H1 (cell line): ENCODE measurements around the gene KCNH6. TPM values are rescaled to one million over a fixed set of nuclear protein-coding genes. Genes with fewer than 3 reads are reported as not detected.

Source experiments
- CTCF ChIA-PET: fragments of 300-600 bp; sonication (Branson Sonifier 250); formaldehyde crosslinking; loops from one replicate; lab custom pipeline; 2021; ENCODE audit not compliant: partially characterized antibody; lab: Charles Lee
- POLR2A ChIA-PET: fragments of 300-600 bp; sonication (Branson Sonifier 250); formaldehyde crosslinking; loops from one replicate; lab custom pipeline; 2021; ENCODE audit warnings: inconsistent platforms; ENCODE audit not compliant: partially characterized antibody; lab: Charles Lee
- DNase-seq, 2 experiments: peaks; one replicate each; pipeline versions ENCODE4 v3.0.0 to v3.0.0-alpha.2; 2010 to 2022; ENCODE audit warnings: low spot score in 2 of 2, low read depth in 1 of 2, mixed read lengths in 1 of 2
- FAIRE-seq: peaks from 2 replicates; lab custom pipeline; 2011; peaks lifted over from hg19 to GRCh38; lab: Jason Lieb, UNC
- H2AFZ ChIP-seq: 2 replicates; pipeline ENCODE4 v1.8.1; 2012; ENCODE audit warnings: low read length, inconsistent platforms
- H2AK5ac ChIP-seq: 2 replicates; pipeline ENCODE4 v1.6.1; 2013; ENCODE audit warnings: low read depth, low read length
- H2BK120ac ChIP-seq: replicated peaks from 2 replicates; pipeline ENCODE3; 2013; ENCODE audit warnings: low read depth, low read length, inconsistent platforms
- H2BK12ac ChIP-seq: 2 replicates; pipeline ENCODE4 v1.6.1; 2013; ENCODE audit warnings: low read depth, low read length
- H2BK15ac ChIP-seq: 2 replicates; pipeline ENCODE4 v1.6.1; 2013; ENCODE audit warnings: low read length
- H2BK20ac ChIP-seq: 2 replicates; pipeline ENCODE4 v1.6.1; 2013; ENCODE audit warnings: low read length
- H2BK5ac ChIP-seq: 2 replicates; pipeline ENCODE4 v1.6.1; 2013; ENCODE audit warnings: low read depth, low read length
- H3K14ac ChIP-seq: 2 replicates; pipeline ENCODE4 v1.6.1; 2013; ENCODE audit warnings: inconsistent platforms; ENCODE audit not compliant: insufficient read length
- H3K18ac ChIP-seq: 2 replicates; pipeline ENCODE4 v1.6.1; 2013; ENCODE audit warnings: low read length; ENCODE audit errors: extremely low read depth
- H3K23ac ChIP-seq: 2 replicates; pipeline ENCODE4 v1.6.1; 2013; ENCODE audit warnings: inconsistent platforms; ENCODE audit not compliant: insufficient read length
- H3K23me2 ChIP-seq: 2 replicates; pipeline ENCODE4 v1.6.1; 2013; ENCODE audit warnings: low read depth, low read length
- H3K27ac ChIP-seq: 2 replicates; pipeline ENCODE4 v1.6.1; 2011; ENCODE audit warnings: low read depth, low read length, inconsistent platforms
- H3K27me3 ChIP-seq, 4 experiments: replicated peaks in 1 of 4; 1 replicate in 1 of 4; 2 replicates in 3 of 4; pipeline versions ENCODE4 v1.6.1 to v1.8.1; 2011 to 2013; ENCODE audit warnings: low read length in 3 of 4, mild to moderate bottlenecking in 3 of 4, inconsistent platforms in 2 of 4, mixed read lengths in 2 of 4, moderate library complexity in 1 of 4; ENCODE audit not compliant: control insufficient read depth in 3 of 4, insufficient read depth in 3 of 4; ENCODE audit errors: extremely low read depth in 1 of 4
- H3K36me3 ChIP-seq, 4 experiments: 2 replicates each; pipeline versions ENCODE4 v1.6.1 to v1.8.1; 2011 to 2013; ENCODE audit warnings: mild to moderate bottlenecking in 4 of 4, low read length in 3 of 4, moderate library complexity in 2 of 4, control low read depth in 1 of 4, inconsistent platforms in 1 of 4; ENCODE audit not compliant: insufficient read depth in 4 of 4, control insufficient read depth in 2 of 4
- H3K4ac ChIP-seq: replicated peaks from 2 replicates; pipeline ENCODE3; 2013; ENCODE audit warnings: low read length, low read depth, mixed read lengths, inconsistent platforms; ENCODE audit not compliant: insufficient read length
- H3K4me1 ChIP-seq, 4 experiments: replicated peaks in 1 of 4; 1 replicate in 1 of 4; 2 replicates in 3 of 4; pipeline versions ENCODE4 v1.6.1 to v1.8.1; 2011 to 2013; ENCODE audit warnings: low read length in 3 of 4, inconsistent platforms in 2 of 4, mixed read lengths in 1 of 4; ENCODE audit not compliant: insufficient read depth in 4 of 4, control insufficient read depth in 3 of 4
- H3K4me2 ChIP-seq, 2 experiments: 2 replicates each; pipeline versions ENCODE4 v1.6.1 to v1.8.1; 2011 to 2013; ENCODE audit warnings: low read depth in 2 of 2, low read length in 2 of 2, control low read depth in 1 of 2, inconsistent platforms in 1 of 2, mild to moderate bottlenecking in 1 of 2; ENCODE audit not compliant: insufficient read depth in 1 of 2
- H3K4me3 ChIP-seq, 4 experiments: fragments of 200-600, 300-600 bp in 1 of 4; sonication (generic), shearing (Covaris generic), sonication (Bioruptor Twin) in 1 of 4; 2 replicates each; pipeline versions ENCODE4 v1.5.1 to v1.8.1; 2011 to 2016; ENCODE audit warnings: low read length in 4 of 4, low read depth in 3 of 4, control low read depth in 2 of 4, inconsistent platforms in 2 of 4, mild to moderate bottlenecking in 2 of 4, mixed read lengths in 1 of 4, moderate library complexity in 1 of 4; ENCODE audit not compliant: insufficient read depth in 2 of 4; ENCODE audit errors: extremely low read depth in 1 of 4
- H3K56ac ChIP-seq: replicated peaks from 2 replicates; pipeline ENCODE3; 2013; ENCODE audit warnings: low read depth, mild to moderate bottlenecking, mixed read lengths, low read length, inconsistent platforms; ENCODE audit not compliant: insufficient read length
- H3K79me1 ChIP-seq: 2 replicates; pipeline ENCODE4 v1.6.1; 2013; ENCODE audit warnings: low read depth, low read length, control low read depth
- H3K79me2 ChIP-seq, 2 experiments: 2 replicates each; pipeline versions ENCODE4 v1.6.1 to v1.8.1; 2012 to 2013; ENCODE audit warnings: low read length in 2 of 2, mild to moderate bottlenecking in 2 of 2, inconsistent platforms in 1 of 2; ENCODE audit not compliant: insufficient read depth in 2 of 2, control insufficient read depth in 1 of 2
- H3K9ac ChIP-seq, 4 experiments: replicated peaks in 1 of 4; 1 replicate in 1 of 4; 2 replicates in 3 of 4; pipeline versions ENCODE4 v1.6.1 to v1.8.1; 2011 to 2013; ENCODE audit warnings: low read depth in 3 of 4, low read length in 3 of 4, control low read depth in 2 of 4, mild to moderate bottlenecking in 2 of 4, moderate library complexity in 2 of 4, inconsistent platforms in 1 of 4; ENCODE audit errors: extremely low read depth in 1 of 4
- H3K9me3 ChIP-seq, 2 experiments: 2 replicates each; pipeline versions ENCODE4 v1.6.1 to v1.8.1; 2012 to 2013; ENCODE audit warnings: mild to moderate bottlenecking in 2 of 2, moderate library complexity in 2 of 2, control low read depth in 1 of 2, inconsistent platforms in 1 of 2, low read depth in 1 of 2, low read length in 1 of 2, mixed read lengths in 1 of 2; ENCODE audit not compliant: insufficient read depth in 2 of 2
- H4K20me1 ChIP-seq, 2 experiments: replicated peaks in 1 of 2; 2 replicates each; pipeline versions ENCODE3 to v1.8.1; 2011 to 2013; ENCODE audit warnings: inconsistent platforms in 2 of 2, low read length in 2 of 2, mild to moderate bottlenecking in 1 of 2; ENCODE audit not compliant: insufficient read depth in 2 of 2, control insufficient read depth in 1 of 2
- H4K5ac ChIP-seq: 2 replicates; pipeline ENCODE4 v1.6.1; 2013; ENCODE audit warnings: low read length, low read depth, mixed read lengths, inconsistent platforms; ENCODE audit not compliant: insufficient read length
- H4K8ac ChIP-seq: 2 replicates; pipeline ENCODE4 v1.8.0; 2013; ENCODE audit warnings: mild to moderate bottlenecking, moderate library complexity, low read length, inconsistent platforms; ENCODE audit not compliant: insufficient read depth; ENCODE audit errors: extremely low read depth
- H4K91ac ChIP-seq: replicated peaks from 2 replicates; pipeline ENCODE3; 2013; ENCODE audit warnings: low read length, mixed read lengths, inconsistent platforms; ENCODE audit not compliant: insufficient read length
- ASH2L ChIP-seq: fragments of 200-600, 300-600 bp; sonication (generic); IDR thresholded peaks from one replicate; pipeline ENCODE4 v1.7.1; 2017; ENCODE audit warnings: low read length
- CREB1 ChIP-seq: IDR thresholded peaks from 2 replicates; pipeline ENCODE4 v1.6.1; 2012; ENCODE audit warnings: inconsistent platforms
- E2F6 ChIP-seq: IDR thresholded peaks from 2 replicates; pipeline ENCODE4 v1.6.1; 2012; ENCODE audit warnings: inconsistent platforms
- KDM4A ChIP-seq: IDR thresholded peaks from one replicate; pipeline ENCODE4 v1.7.1; 2012; ENCODE audit warnings: low read depth, mild to moderate bottlenecking, moderate library complexity, low read length, inconsistent platforms; ENCODE audit not compliant: severe bottlenecking
- MAX ChIP-seq: IDR thresholded peaks from 2 replicates; pipeline ENCODE4 v1.6.1; 2012; ENCODE audit warnings: inconsistent platforms
- SIN3A ChIP-seq, 2 experiments: IDR thresholded peaks in 1 of 2; conservative IDR thresholded peaks in 1 of 2; 2 replicates each; pipeline ENCODE4 v1.6.1; 2011 to 2012; ENCODE audit warnings: low read length in 2 of 2, improper control_type of control experiment in 1 of 2, low read depth in 1 of 2, mild to moderate bottlenecking in 1 of 2
- TAF1 ChIP-seq: IDR thresholded peaks from 2 replicates; pipeline ENCODE4 v1.6.1; 2011; ENCODE audit warnings: mild to moderate bottlenecking, low read depth, low read length
- TAF7 ChIP-seq: optimal IDR thresholded peaks from 2 replicates; pipeline ENCODE3; 2011; ENCODE audit warnings: low read depth, mild to moderate bottlenecking, inconsistent platforms, low read length, moderate library complexity, borderline replicate concordance
- TBP ChIP-seq: IDR thresholded peaks from 2 replicates; pipeline ENCODE4 v1.6.1; 2011; ENCODE audit warnings: low read depth, low read length, improper control_type of control experiment
- WGBS, 2 experiments: shearing (Covaris generic) in 1 of 2; methylation state at CpG; one replicate each; pipeline versions ENCODE4 v1.1.6 to v1.1.7; 2013 to 2015; ENCODE audit warnings: low lambda C conversion rate in 2 of 2, mixed read lengths in 2 of 2, inconsistent platforms in 1 of 2, low coverage in 1 of 2, missing lambda C conversion rate in 1 of 2; ENCODE audit not compliant: insufficient replicate concordance in 2 of 2, insufficient coverage in 1 of 2, insufficient read length in 1 of 2; ENCODE audit errors: extremely low coverage in 1 of 2, missing lambda C conversion rate in 1 of 2; 5-methylcytosine and 5-hydroxymethylcytosine counted together
- polyA plus RNA-seq, 7 experiments: library from polyadenylated mRNA; depleted of rRNA in 3 of 7; stranded (reverse) in 5 of 7; unstranded in 2 of 7; fragments of >200 nt in 5 of 7; fragments of 200-250 nt in 2 of 7; gene quantifications; 1 replicate in 5 of 7; 2 replicates in 1 of 7; 4 replicates in 1 of 7; pipeline versions ENCODE4 v1.2.1 to v1.2.3, GENCODE V29; 2011 to 2013; ENCODE audit warnings: missing spikeins in 2 of 7, mixed read lengths in 2 of 7
- total RNA-seq: library from RNA; stranded (reverse); fragmentation: NEBNext Ultra II Directional; extraction: Animal tissue kit (Norgen Biotek cat#: 25700); gene quantifications from 2 replicates; pipeline ENCODE4 v1.2.1, GENCODE V29; 2021

Gene KCNH6
- total and polyA plus RNA-seq, 2 of the 8 experiments (the other 6 are each of a cell fraction or from before 2014, with no cell fraction given), result 1.8 to 3.6 TPM

GRCh38 chr17:63477480-63478440 is 45.4 kb upstream of the KCNH6 start:
- Histone ChIP-seq H3K14ac (no peak overlapping the region), H2AFZ (peak overlapping the region; percentile 71; the same call in 1 of the 2 replicates), H2BK20ac (no peak overlapping the region), H3K4me2 (peak overlapping the region; percentile 95), H2BK12ac (peak overlapping the region; percentile 43; the same call in 1 of the 2 replicates), H2BK120ac (no peak overlapping the region), H3K36me3 (no peaks in the 10 kb centered on the region), H2BK15ac (peak overlapping the region; percentile 92; the same call in 1 of the 2 replicates), H3K23ac (no peak overlapping the region), H3K18ac (peak overlapping the region; percentile 78), H4K8ac (peak overlapping the region; percentile 51; the same call in 1 of the 2 replicates), H4K20me1 (no peaks in the 10 kb centered on the region), H3K4me3 (peak overlapping the region; percentile 39 to 82 (median 51)), H3K9me3 (no peaks in the 10 kb centered on the region), H3K27ac (no peak overlapping the region), H4K5ac (peak overlapping the region; percentile 16), H3K79me1 (no peaks in the 10 kb centered on the region), H4K91ac (peak overlapping the region; percentile 87), H3K27me3 (peaks cover 0 to 27% (median 18%) of the 10 kb centered on the region in 4 experiments; a peak in 5 of 7 replicates), H3K79me2 (no peaks in the 10 kb centered on the region), H3K56ac (peak overlapping the region; percentile 8), H3K23me2 (peaks cover 11% of the 10 kb centered on the region), H3K4ac (peak overlapping the region; percentile 76), H2BK5ac (peak overlapping the region; percentile 66; the same call in 1 of the 2 replicates), H2AK5ac (no peak overlapping the region), H3K9ac (no peak overlapping the region), H3K4me1 (peaks cover 0 to 22% (median 17%) of the 10 kb centered on the region in 4 experiments; a peak in 6 of 7 replicates)
- DNase-seq, result no peak
- 11% methylated on average over 32 of the region's 44 CpGs; no CpG with 5 or more reads in 1 of the 2 experiments for WGBS, 2 experiments
- peak; percentile 76 for TF ChIP-seq E2F6
- TF ChIP-seq TBP, result no peak
- no peak for TF ChIP-seq CREB1
- TF ChIP-seq ASH2L, result peak; percentile 54
- peak; percentile 17 for TF ChIP-seq MAX
- TF ChIP-seq KDM4A, result peak; percentile 70
- no peak for TF ChIP-seq SIN3A (conservative IDR thresholded peaks at IDR 0.05 in 1 of 2, IDR thresholded peaks at IDR 0.05 in 1 of 2; ENCODE audit: low read depth in 1 of 2, low read length in 2 of 2)
- TF ChIP-seq TAF7, result peak; percentile 8
- peak; percentile 15; the same call in 1 of the 2 replicates for TF ChIP-seq TAF1
- ChIA-PET CTCF (interaction anchor here (0.7 to 27.9 kb wide), 22 partner anchors 9 to 137 kb away, joined by 3 to 758 read pairs (median 5); partner anchors contain the start of gene CYB561), POLR2A (interaction anchor here (0.6 to 4.4 kb wide), 13 partner anchors 12 to 918 kb away, joined by 3 to 24 read pairs (median 4); partner anchors contain the start of gene CYB561)
- FAIRE-seq, result no peak
